Measurements from ENCODE around the gene ABCC1.
"Not testable (repeated sequence)": the region's sequence is repeated elsewhere in the genome, so short reads cannot be mapped to it uniquely, and the experiment has no call there.

Gene ABCC1

GRCh38 chr16:16157166-16157565, 207.8 kb downstream of the ABCC1 start:
- no peak for DNase-seq (ENCODE audit: low read depth in 2 of 2)

- DNase-seq (ENCODE audit: low read depth in 2 of 2): no peak
Observed at GRCh38 chr16:16158082-16158658, 208.8 kb downstream of the ABCC1 start.

GRCh38 chr16:16158741-16159374, 209.4 kb downstream of the ABCC1 start:
- no peak for DNase-seq (ENCODE audit: low read depth in 2 of 2)

GRCh38 chr16:16159662-16160061, 210.2 kb downstream of the ABCC1 start:
- DNase-seq (ENCODE audit: low read depth in 2 of 2): no peak

GRCh38 chr16:16161319-16161718, 211.9 kb downstream of the ABCC1 start:
- no peak for DNase-seq (ENCODE audit: low read depth in 2 of 2)

GRCh38 chr16:16161840-16162239, 212.4 kb downstream of the ABCC1 start:
- not testable (repeated sequence) for DNase-seq (ENCODE audit: low read depth in 2 of 2)

GRCh38 chr16:16162591-16162990, 213.2 kb downstream of the ABCC1 start:
- DNase-seq (ENCODE audit: low read depth in 2 of 2): no peak

- no peak for DNase-seq (ENCODE audit: low read depth in 2 of 2)
Observed at GRCh38 chr16:16163109-16163508, 213.7 kb downstream of the ABCC1 start.

GRCh38 chr16:16163571-16163970, 214.2 kb downstream of the ABCC1 start:
- DNase-seq (ENCODE audit: low read depth in 2 of 2): no peak

- DNase-seq (ENCODE audit: low read depth in 2 of 2): no peak
Observed at GRCh38 chr16:16164243-16164642, 214.8 kb downstream of the ABCC1 start.

- DNase-seq (ENCODE audit: low read depth in 2 of 2): no peak
Observed at GRCh38 chr16:16166085-16166484, 216.7 kb downstream of the ABCC1 start.

GRCh38 chr16:16166949-16167348, 217.5 kb downstream of the ABCC1 start:
- DNase-seq (ENCODE audit: low read depth in 2 of 2): no peak

GRCh38 chr16:16167927-16168326, 218.5 kb downstream of the ABCC1 start:
- no peak for DNase-seq (ENCODE audit: low read depth in 2 of 2)

- no peak for DNase-seq (ENCODE audit: low read depth in 2 of 2)
Observed at GRCh38 chr16:16168431-16168830, 219.0 kb downstream of the ABCC1 start.

- no peak for DNase-seq (ENCODE audit: low read depth in 2 of 2)
Observed at GRCh38 chr16:16169615-16170014, 220.2 kb downstream of the ABCC1 start.

GRCh38 chr16:16171332-16171919, 222.0 kb downstream of the ABCC1 start:
- DNase-seq (ENCODE audit: low read depth in 2 of 2): no peak

GRCh38 chr16:16172991-16173390, 223.6 kb downstream of the ABCC1 start:
- DNase-seq (ENCODE audit: low read depth in 2 of 2): no peak

- no peak for DNase-seq (ENCODE audit: low read depth in 2 of 2)
Observed at GRCh38 chr16:16175296-16175695, 225.9 kb downstream of the ABCC1 start.

GRCh38 chr16:16176328-16176727, 226.9 kb downstream of the ABCC1 start:
- DNase-seq (ENCODE audit: low read depth in 2 of 2): no peak

- no peak for DNase-seq (ENCODE audit: low read depth in 2 of 2)
Observed at GRCh38 chr16:16178455-16179162, 229.2 kb downstream of the ABCC1 start.

GRCh38 chr16:16181748-16182147, 232.3 kb downstream of the ABCC1 start:
- not testable (repeated sequence) for DNase-seq (ENCODE audit: low read depth in 2 of 2)

- no peak for DNase-seq (ENCODE audit: low read depth in 2 of 2)
Observed at GRCh38 chr16:16182918-16183317, 233.5 kb downstream of the ABCC1 start.

GRCh38 chr16:16183562-16183961, 234.1 kb downstream of the ABCC1 start:
- DNase-seq (ENCODE audit: low read depth in 2 of 2): no peak
